ENCODE results near the gene FAAP20. TPM values are rescaled to one million over a fixed set of nuclear protein-coding genes. Genes with fewer than 3 reads are reported as not detected.

Gene FAAP20
- total and polyA plus RNA-seq, 9 of the 15 experiments (the other 6 are each of a cell fraction or from before 2014, with no cell fraction given) = 0.58 to 143 (median 9.9) TPM

- TF ChIP-seq ZNF639 (CRISPR knock-in tag; conservative IDR thresholded peaks at IDR 0.05 in 1 of 2, IDR thresholded peaks at IDR 0.05 in 1 of 2) = no peak
- TF ChIP-seq FIP1L1 (IDR thresholded peaks at IDR 0.05; ENCODE audit: low read depth, low read length, poor library complexity, severe bottlenecking) = peak; percentile 32
- TF ChIP-seq ZNF263 (CRISPR knock-in tag; IDR thresholded peaks at IDR 0.05; ENCODE audit: borderline replicate concordance) = peak; percentile 36; the same call in 1 of the 2 replicates
- TF ChIP-seq RBFOX2 (IDR thresholded peaks at IDR 0.05; ENCODE audit: low read depth, low read length) = no peak; the same call in 1 of the 2 replicates
- TF ChIP-seq ZNF140 (CRISPR knock-in tag; IDR thresholded peaks at IDR 0.05) = no peak
- peak; percentile 86 for TF ChIP-seq ZBTB7A (IDR thresholded peaks at IDR 0.05; ENCODE audit: borderline replicate concordance, control insufficient read depth, low read depth, low read length)
- TF ChIP-seq, protein P1, sequence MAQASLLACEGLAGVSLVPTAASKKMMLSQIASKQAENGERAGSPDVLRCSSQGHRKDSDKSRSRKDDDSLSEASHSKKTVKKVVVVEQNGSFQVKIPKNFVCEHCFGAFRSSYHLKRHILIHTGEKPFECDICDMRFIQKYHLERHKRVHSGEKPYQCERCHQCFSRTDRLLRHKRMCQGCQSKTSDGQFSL (CRISPR knock-in tag; IDR thresholded peaks at IDR 0.05) = no peak
- TF ChIP-seq, protein P1 (tag; IDR thresholded peaks at IDR 0.05) = no peak
- peak; percentile 51; the same call in 1 of the 2 replicates for TF ChIP-seq NR2C2 (CRISPR knock-in tag; IDR thresholded peaks at IDR 0.05)
- TF ChIP-seq NR2C2 (tag; IDR thresholded peaks at IDR 0.05) = peak; percentile 71
- 0 out of 2 replicates have a peak, but pooled peaks have one; percentile 3 for TF ChIP-seq MTA3 (IDR thresholded peaks at IDR 0.05; ENCODE audit: borderline replicate concordance)
- TF ChIP-seq RAD21 (CRISPR knock-in tag; conservative IDR thresholded peaks at IDR 0.05 in 1 of 2, IDR thresholded peaks at IDR 0.05 in 1 of 2) = no peak
- TF ChIP-seq BHLHE40 (IDR thresholded peaks at IDR 0.05; ENCODE audit: low read length) = peak; percentile 2; the same call in 1 of the 2 replicates
- TF ChIP-seq SREBF2 (CRISPR knock-in tag; IDR thresholded peaks at IDR 0.05) = no peak
- TF ChIP-seq NFE2L1 (tag; IDR thresholded peaks at IDR 0.05; ENCODE audit: borderline replicate concordance, low read depth) = no peak
- TF ChIP-seq, protein P2, sequence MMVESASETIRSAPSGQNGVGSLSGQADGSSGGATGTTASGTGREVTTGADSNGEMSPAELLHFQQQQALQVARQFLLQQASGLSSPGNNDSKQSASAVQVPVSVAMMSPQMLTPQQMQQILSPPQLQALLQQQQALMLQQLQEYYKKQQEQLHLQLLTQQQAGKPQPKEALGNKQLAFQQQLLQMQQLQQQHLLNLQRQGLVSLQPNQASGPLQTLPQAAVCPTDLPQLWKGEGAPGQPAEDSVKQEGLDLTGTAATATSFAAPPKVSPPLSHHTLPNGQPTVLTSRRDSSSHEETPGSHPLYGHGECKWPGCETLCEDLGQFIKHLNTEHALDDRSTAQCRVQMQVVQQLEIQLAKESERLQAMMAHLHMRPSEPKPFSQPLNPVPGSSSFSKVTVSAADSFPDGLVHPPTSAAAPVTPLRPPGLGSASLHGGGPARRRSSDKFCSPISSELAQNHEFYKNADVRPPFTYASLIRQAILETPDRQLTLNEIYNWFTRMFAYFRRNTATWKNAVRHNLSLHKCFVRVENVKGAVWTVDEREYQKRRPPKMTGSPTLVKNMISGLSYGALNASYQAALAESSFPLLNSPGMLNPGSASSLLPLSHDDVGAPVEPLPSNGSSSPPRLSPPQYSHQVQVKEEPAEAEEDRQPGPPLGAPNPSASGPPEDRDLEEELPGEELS (CRISPR knock-in tag; IDR thresholded peaks at IDR 0.05; ENCODE audit: borderline replicate concordance) = 0 out of 2 replicates have a peak, but pooled peaks have one; percentile 18
- TF ChIP-seq, protein P3, sequence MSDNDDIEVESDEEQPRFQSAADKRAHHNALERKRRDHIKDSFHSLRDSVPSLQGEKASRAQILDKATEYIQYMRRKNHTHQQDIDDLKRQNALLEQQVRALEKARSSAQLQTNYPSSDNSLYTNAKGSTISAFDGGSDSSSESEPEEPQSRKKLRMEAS (CRISPR knock-in tag; IDR thresholded peaks at IDR 0.05) = no peak; the same call in 1 of the 2 replicates
- no peak for TF ChIP-seq HDAC2 (IDR thresholded peaks at IDR 0.05)
- TF ChIP-seq SIN3A (IDR thresholded peaks at IDR 0.05; ENCODE audit: borderline replicate concordance in 2 of 2, control insufficient read depth in 1 of 2, low read depth in 2 of 2, low read length in 2 of 2) = 0 out of 4 replicates have a peak, but pooled peaks of 1 of the 2 experiments have one; percentile 14
- TF ChIP-seq BRD4 (IDR thresholded peaks at IDR 0.05) = 0 out of 2 replicates have a peak, but pooled peaks have one; percentile 23
Observed at GRCh38 chr1:2226525-2227345, 32.2 kb upstream of the FAAP20 start (continued).
